ENCODE results near the gene SHBG. TPM values are rescaled to one million over a fixed set of nuclear protein-coding genes. Genes with fewer than 3 reads are reported as not detected.

Gene SHBG
- total and polyA plus RNA-seq, 2 experiments from 2014 or later, result 0.38 to 0.48 TPM

- TF ChIP-seq EZH2phosphoT487 (IDR thresholded peaks at IDR 0.05; ENCODE audit: unreplicated experiment) (no peak), CTCF (conservative IDR thresholded peaks at IDR 0.05; ENCODE audit: low read depth in 2 of 2) (no peak), ZNF114 (CRISPR knock-in tag; IDR thresholded peaks at IDR 0.05) (no peak)
Observed at GRCh38 chr17:7590743-7591142, 39.2 kb upstream of the SHBG start (continued).

DNA sequence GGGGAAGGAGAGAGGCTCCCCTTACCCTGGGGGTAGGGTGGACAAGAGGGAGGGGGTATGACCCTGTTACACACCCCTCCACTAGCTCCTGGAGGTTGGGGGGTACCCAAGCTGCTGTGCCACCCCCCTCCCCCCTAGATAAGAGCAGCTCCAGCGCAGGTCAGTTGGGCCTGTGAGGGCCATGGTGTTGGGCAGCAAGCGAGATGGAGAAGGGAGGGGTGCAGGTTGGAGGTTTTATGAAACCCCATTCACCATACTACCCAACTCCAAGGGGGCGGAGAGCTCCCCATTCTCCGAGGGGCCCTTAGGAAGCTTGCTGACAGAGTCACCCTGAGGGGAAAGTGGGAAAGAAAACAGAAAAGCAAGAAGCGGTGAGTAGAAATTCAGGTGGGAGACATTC lies 38.3 kb upstream of the SHBG start:
- Histone ChIP-seq H3K79me2 (replicated peaks; ENCODE audit: insufficient read depth) (no peaks in the 10 kb centered on the region), H3K4me1 (ENCODE audit: insufficient read depth) (peaks cover 14% of the 10 kb centered on the region), H3K4me3 (no peak overlapping the region), H2AFZ (no peak overlapping the region), H3K9me2 (ENCODE audit: insufficient read depth) (no peaks in the 10 kb centered on the region), H3K4me2 (peak overlapping the region; percentile 71; the same call in 1 of the 2 replicates), H3F3A (replicated peaks; ENCODE audit: low read depth) (peaks cover 33% of the 10 kb centered on the region), H3K36me3 (ENCODE audit: insufficient read depth) (peaks cover 32% of the 10 kb centered on the region), H4K20me1 (replicated peaks; ENCODE audit: insufficient read depth) (no peaks in the 10 kb centered on the region; the same call in 1 of the 2 replicates), H3K27me3 (ENCODE audit: insufficient read depth) (no peaks in the 10 kb centered on the region), H3K27ac (ENCODE audit: low read depth) (peak overlapping the region; percentile 97)
- H3K27me3 Mint-ChIP-seq (ENCODE audit: insufficient read depth, low read depth, poor library complexity), result peaks cover 16% of the 10 kb centered on the region
- peaks cover 69% of the 10 kb centered on the region for H3K36me3 Mint-ChIP-seq (ENCODE audit: low read depth)
- peak overlapping the region; percentile 96 for H3K27ac Mint-ChIP-seq
- peaks cover 35% of the 10 kb centered on the region for H3K4me1 Mint-ChIP-seq
- ATAC-seq, result no peak
- no peak for DNase-seq (ENCODE audit: low spot score)
- H3K9me3 Mint-ChIP-seq, result no peaks in the 10 kb centered on the region
- H3K4me3 Mint-ChIP-seq, result peak overlapping the region; percentile 51; the same call in 1 of the 3 replicates
- TF ChIP-seq JUNB (IDR thresholded peaks at IDR 0.05; ENCODE audit: unreplicated experiment) (no peak), CTCF (conservative IDR thresholded peaks at IDR 0.05; ENCODE audit: low read depth in 2 of 2) (no peak), STAT1 (IDR thresholded peaks at IDR 0.05; ENCODE audit: unreplicated experiment) (no peak), CREB1 (CRISPR knock-in tag; IDR thresholded peaks at IDR 0.05; ENCODE audit: low read depth) (no peak), POLR2AphosphoS5 (IDR thresholded peaks at IDR 0.05; ENCODE audit: low read depth) (no peak), ZNF331 (CRISPR knock-in tag; IDR thresholded peaks at IDR 0.05; ENCODE audit: low read depth) (no peak), NANOG (IDR thresholded peaks at IDR 0.05; ENCODE audit: borderline replicate concordance) (no peak), REST (IDR thresholded peaks at IDR 0.05; ENCODE audit: unreplicated experiment) (no peak), ZNF114 (CRISPR knock-in tag; IDR thresholded peaks at IDR 0.05) (no peak), EZH2 (IDR thresholded peaks at IDR 0.05; ENCODE audit: low read depth, unreplicated experiment) (no peak)
- TF ChIP-seq, protein P1, sequence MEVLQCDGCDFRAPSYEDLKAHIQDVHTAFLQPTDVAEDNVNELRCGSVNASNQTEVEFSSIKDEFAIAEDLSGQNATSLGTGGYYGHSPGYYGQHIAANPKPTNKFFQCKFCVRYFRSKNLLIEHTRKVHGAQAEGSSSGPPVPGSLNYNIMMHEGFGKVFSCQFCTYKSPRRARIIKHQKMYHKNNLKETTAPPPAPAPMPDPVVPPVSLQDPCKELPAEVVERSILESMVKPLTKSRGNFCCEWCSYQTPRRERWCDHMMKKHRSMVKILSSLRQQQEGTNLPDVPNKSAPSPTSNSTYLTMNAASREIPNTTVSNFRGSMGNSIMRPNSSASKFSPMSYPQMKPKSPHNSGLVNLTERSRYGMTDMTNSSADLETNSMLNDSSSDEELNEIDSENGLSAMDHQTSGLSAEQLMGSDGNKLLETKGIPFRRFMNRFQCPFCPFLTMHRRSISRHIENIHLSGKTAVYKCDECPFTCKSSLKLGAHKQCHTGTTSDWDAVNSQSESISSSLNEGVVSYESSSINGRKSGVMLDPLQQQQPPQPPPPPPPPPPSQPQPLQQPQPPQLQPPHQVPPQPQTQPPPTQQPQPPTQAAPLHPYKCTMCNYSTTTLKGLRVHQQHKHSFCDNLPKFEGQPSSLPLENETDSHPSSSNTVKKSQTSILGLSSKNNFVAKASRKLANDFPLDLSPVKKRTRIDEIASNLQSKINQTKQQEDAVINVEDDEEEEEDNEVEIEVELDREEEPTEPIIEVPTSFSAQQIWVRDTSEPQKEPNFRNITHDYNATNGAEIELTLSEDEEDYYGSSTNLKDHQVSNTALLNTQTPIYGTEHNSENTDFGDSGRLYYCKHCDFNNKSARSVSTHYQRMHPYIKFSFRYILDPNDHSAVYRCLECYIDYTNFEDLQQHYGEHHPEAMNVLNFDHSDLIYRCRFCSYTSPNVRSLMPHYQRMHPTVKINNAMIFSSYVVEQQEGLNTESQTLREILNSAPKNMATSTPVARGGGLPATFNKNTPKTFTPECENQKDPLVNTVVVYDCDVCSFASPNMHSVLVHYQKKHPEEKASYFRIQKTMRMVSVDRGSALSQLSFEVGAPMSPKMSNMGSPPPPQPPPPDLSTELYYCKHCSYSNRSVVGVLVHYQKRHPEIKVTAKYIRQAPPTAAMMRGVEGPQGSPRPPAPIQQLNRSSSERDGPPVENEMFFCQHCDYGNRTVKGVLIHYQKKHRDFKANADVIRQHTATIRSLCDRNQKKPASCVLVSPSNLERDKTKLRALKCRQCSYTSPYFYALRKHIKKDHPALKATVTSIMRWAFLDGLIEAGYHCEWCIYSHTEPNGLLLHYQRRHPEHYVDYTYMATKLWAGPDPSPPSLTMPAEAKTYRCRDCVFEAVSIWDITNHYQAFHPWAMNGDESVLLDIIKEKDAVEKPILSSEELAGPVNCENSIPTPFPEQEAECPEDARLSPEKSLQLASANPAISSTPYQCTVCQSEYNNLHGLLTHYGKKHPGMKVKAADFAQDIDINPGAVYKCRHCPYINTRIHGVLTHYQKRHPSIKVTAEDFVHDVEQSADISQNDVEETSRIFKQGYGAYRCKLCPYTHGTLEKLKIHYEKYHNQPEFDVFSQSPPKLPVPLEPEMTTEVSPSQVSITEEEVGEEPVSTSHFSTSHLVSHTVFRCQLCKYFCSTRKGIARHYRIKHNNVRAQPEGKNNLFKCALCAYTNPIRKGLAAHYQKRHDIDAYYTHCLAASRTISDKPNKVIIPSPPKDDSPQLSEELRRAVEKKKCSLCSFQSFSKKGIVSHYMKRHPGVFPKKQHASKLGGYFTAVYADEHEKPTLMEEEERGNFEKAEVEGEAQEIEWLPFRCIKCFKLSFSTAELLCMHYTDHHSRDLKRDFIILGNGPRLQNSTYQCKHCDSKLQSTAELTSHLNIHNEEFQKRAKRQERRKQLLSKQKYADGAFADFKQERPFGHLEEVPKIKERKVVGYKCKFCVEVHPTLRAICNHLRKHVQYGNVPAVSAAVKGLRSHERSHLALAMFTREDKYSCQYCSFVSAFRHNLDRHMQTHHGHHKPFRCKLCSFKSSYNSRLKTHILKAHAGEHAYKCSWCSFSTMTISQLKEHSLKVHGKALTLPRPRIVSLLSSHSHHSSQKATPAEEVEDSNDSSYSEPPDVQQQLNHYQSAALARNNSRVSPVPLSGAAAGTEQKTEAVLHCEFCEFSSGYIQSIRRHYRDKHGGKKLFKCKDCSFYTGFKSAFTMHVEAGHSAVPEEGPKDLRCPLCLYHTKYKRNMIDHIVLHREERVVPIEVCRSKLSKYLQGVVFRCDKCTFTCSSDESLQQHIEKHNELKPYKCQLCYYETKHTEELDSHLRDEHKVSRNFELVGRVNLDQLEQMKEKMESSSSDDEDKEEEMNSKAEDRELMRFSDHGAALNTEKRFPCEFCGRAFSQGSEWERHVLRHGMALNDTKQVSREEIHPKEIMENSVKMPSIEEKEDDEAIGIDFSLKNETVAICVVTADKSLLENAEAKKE (CRISPR knock-in tag; IDR thresholded peaks at IDR 0.05), result no peak

Measured in GM23338 (cell line).